ENCODE results near the gene CD55.

Gene CD55

DNA sequence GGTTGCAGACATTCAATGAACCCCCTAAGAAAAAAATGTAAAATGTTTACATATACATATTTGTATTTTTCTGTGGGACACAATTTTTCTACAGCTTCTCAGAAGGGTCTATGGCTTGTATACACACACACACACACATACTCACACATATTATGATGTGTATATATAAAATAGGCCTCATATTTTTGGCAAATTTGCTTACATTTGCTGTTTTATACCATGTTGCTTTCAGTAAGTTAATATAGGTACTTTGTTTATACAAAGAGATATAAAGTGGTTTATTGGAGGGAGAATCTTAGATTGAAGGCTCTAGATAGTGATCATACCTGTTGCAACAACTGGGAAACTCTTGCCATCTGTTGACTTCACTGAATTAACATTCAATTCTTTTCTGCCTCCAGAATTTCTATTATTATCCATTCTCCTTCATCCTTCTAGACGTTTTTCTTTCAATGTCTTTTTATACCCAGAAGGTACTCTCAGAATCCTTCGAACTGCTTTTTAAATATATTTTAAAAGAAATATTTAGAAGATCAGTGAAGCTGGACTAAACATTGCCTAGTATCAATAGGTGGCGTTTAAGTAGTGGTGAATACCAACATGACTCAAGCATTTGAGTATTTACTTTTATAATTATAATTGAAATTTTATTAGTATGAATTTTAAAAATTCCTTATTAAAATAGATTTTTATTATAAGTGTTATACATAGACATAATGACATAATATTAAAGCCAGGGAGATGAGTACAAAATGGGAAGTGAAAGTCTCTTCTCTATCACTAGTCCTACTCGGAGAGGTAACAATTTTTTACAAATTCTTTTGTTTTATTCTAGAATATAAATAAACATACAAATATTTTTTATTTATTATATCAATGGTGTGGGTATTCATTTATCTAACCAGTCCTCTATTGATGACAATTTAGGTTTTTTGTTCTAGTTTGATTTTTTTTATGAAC lies 10.2 kb downstream of the CD55 start:
- DNase-seq: no peak

DNA sequence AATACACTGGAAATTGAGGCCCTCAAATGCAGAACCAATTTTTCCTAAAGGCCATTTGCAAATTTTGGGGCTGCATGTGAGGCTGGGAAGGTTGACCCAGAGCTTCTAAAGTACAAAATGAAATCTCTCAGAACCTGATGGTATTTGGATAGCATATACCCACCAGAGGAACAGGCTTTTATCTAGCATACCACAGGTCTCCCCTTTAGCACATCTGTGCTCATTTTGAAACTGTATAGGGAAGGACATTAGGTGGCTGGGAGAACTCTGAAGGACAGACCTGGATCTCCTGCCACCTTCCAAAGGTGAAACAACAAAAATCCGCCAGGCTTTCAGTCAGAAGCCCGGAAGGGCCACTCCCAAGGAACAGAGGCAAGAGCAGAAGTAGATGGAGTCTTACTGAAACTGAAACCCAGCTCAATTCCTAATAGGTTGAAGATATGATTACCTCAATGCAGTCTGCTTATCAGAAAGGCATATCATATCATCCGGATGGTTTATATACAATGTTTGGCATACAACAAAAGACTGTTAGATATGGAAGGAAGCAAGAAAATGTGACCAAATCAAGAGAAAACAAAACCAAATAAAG lies 11.6 kb downstream of the CD55 start:
- DNase-seq: no peak

DNA sequence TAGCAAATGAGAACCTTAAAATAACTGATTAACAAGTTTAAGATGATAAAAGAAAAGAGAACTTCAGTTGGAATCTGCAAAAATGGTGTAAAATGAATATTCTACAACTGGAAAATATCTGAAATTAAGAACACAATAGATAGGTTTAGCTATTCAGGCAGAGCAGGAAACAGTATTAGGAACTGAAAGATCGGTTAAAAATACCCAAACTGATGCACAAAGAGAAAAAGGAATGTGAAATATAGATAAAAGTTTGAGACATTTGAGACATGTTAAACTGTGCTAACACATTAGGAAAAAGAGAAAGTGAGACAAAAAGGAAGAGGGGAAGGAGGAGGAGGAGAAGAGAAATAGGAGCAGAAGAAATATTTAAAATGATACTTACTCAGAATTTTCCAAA lies 12.1 kb downstream of the CD55 start:
- DNase-seq: no peak

DNA sequence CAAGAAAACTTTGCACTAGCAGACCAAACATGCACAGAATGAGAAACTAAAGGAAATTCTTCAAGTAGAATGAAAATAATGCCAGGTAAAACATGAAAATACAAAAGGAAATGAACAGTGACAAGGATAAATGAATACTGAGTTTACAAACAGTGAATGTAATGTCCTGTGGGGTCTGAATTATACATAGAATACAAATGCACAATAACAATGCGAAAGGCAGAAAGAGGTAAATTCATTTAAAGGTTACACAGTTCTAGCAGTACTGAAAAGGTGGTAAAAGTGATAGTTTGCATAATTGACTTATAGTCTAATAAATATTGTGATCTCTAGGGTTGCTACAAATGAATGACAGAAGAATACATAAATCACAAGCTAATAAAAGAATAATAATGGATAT lies 12.9 kb downstream of the CD55 start:
- DNase-seq: no peak

DNA sequence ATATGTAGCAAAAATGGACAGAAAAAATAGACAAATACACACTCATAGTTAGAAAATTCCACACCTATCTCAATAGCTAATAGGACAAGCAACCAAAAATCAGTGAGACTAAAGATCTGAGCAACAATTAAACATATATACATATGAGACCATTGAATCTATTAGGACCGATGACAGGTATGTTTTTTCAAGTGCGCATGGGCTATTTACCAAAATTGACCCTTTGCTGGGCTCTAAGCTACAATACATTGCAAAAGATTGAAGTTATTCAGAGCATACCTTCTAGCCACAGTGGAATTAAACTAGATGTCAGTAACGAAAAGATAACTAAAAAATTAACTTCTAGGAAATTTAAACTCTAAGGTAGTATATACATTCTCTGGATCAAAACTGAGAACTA lies 13.7 kb downstream of the CD55 start:
- no peak for DNase-seq

DNA sequence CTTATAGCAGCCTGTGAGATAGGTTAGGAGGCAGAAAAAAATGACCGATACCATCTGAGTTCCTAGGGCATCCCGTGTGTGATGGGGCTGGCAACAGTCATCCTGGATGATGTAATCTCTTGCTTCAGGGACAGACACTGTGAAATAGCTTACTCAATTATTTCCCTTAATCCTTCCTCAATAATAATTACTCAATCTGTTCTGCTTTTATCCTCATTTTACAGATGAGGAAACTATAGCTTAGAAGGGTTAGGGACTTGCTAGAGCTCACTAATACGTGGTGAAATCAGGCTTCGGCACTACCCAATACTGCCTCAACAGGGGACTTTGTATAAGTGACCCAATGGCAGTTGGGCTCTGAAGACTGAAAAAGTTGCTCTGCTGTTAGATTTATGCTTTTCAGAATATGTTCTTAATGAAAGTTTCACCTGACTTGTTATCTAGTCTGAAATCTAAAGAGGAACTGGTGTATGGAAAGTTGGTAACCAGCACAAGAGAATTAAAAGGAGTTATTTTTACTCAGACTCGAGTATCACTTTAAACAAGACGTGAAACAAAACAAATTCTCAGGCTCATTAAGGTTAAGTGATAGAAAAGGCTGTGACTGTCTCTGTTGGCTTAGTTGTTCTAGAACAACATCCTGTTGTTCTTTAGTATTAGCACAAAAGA lies 14.4 kb downstream of the CD55 start:
- DNase-seq: no peak

DNA sequence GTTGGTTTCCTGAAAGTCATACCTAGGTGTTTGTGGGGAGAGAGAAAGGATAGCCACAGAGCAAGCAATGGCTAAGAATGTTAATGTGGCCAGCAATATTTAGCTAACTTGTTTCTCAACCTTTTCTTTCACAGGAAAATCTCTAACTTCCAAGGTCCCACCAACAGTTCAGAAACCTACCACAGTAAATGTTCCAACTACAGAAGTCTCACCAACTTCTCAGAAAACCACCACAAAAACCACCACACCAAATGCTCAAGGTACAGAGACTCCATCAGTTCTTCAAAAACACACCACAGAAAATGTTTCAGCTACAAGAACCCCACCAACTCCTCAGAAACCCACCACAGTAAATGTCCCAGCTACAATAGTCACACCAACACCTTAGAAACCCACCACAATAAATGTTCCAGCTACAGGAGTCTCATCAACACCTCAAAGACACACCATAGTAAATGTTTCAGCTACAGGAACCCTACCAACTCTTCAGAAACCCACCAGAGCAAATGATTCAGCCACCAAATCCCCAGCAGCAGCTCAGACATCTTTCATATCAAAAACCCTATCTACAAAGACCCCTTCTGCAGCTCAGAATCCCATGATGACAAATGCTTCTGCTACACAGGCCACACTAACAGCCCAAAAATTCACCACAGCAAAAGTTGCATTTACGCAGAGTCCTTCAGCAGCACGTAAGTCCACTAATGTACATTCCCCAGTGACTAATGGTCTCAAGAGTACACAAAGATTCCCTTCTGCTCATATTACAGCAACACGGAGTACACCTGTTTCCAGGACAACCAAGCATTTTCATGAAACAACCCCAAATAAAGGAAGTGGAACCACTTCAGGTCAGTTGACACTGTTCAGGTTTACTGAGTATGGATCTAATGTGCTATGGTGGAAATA lies 15.3 kb downstream of the CD55 start:
- no peak for DNase-seq

DNA sequence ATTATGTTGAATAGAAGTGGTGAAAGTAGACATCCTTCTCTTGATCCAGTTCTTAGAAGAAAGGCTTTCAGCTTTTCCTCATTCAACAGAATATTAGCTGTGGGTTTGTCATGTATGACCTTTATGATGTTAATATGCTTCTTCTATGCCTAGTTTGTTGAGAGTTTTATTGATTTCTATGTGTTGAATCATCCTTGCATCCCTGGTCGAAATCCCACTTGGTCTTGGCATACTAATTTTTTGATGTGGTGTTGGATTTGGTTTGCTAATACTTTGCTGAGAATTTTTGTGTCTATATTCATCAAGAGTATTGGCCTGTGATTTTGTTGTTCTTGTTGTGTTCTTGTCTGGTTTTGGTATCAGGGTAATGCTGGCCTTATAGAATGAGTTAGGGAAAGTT lies 20.9 kb downstream of the CD55 start:
- no peak for DNase-seq

DNA sequence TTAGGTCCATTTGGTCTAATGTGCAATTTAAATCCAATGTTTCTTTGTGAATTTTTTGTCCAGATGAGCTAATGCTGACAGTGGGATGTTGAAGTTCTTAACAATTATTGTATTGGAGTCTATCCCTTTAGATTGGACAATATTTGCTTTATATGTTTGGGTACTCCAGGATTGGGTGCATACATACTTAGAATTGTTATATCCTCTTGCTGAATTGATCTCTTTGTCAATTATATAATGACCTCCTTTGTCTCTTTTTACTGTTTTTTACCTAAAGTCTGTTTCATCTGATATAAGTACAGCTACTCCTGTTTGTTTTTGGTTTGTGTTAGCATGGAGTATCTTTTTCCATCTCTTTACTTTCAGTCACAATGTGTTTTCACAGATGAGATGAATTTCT lies 22.2 kb downstream of the CD55 start:
- no peak for DNase-seq

DNA sequence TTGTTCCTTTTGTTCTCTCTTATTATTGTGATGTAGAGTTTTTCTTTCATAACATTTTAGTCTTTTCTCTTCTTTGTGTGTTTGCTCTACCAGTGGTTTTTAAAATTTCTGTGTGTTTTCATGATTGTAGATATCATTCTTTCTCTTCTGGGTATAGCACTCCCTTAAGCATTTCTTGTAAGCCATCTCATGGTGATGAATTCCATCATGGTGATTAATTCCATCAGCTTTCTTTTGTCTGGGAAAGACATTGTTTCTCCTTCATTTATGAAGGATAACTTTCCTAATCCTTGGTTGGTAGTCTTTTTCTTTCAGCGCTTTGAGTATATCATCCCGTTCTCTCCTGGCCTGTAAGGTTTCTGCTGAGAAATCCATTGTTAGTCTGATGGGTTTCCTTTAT lies 22.7 kb downstream of the CD55 start:
- DNase-seq: no peak

DNA sequence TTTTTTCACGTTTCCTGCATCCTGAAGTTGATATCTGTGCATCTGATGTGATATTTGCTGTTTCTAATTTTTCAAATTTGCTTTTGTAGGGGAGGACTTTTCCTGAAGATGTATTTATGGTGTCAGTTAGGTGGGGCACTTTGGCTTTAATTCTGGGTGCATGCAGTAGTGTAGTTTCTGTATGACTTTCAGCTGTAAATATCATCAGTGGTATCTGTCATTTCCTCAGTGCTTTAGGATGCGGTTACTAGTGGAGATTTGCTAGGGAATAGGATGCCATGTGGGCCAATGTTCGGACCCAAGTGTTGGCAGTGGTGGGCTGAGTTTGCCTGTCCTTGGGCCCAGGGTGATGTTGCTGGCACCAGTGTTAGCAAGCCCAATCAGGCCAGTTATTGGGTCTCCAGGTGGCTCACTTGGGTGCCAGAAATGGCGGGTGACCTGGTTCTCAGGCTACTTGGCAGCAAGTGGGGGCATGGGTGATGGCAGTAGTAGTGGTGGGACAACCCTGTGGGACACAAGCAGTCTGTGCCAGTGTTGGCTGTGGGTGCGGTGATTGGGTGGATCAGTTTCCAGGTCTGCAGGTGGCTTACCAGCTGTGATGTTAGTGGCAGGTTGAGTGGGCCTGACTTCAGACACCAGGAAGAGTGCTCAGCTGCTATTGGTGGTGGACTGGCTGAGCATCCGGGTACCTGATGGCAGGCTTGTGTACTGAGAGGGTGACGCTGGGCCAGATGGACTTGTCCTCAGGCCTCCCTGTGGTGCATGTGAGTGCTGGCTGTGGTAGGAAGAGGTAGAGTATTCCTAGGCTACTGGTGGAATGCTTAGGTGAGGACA lies 24.4 kb downstream of the CD55 start:
- DNase-seq: no peak

DNA sequence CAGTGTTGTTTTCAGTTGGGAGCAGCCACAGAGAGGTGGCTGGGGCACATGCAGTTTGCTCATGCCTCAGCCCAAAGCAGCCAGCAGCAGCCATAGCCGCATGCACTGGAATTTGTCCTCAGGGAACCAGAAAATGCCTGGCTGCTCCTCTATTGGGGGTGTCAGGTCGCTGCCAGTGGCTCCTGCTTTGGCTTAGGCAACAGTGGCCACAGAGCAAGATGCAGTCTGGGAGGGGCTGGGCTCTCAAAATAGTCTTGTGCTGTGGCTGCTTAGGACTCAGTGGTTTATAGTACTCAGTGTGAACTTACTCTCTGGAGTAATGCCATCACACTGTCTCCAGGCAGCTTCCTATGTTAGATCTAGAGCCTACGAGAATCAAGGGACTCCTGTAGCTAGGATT lies 25.0 kb downstream of the CD55 start:
- DNase-seq: no peak

DNA sequence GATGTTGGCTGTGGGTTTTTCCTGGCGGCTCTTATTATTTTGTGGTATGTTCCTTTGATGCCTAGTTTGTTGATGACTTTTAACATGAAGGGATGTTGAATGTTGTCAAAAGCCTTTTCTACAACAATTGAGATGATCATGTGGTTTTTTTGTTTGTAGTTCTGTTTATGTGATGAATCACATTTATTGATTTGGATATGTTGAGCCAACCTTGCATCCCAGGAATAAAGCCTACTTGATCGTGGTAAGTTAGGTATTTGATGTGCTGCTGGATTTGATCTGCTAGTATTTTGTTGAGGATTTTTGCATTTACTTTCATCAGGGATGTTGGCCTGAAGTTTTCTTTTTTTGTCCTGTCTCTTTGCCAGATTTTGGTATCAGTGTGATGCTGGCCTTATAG lies 28.5 kb downstream of the CD55 start:
- no peak for DNase-seq

DNA sequence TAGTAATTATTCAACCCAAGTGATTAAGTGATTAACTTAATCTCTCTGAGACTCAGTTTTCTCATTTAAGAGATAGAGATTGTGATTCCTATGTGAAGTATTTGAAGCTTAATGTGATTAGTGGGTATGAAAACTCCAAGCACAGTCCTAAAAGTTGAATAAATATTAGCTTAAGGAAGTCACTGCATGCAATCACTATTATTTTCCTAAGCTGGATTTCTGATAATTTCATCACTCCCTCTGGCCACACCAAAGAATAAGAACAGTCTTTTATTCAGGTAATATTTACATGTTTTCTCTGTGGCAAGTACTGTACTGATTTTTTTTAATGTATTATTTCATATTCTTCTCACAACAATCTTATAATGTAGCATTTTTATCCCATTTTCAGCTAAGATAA lies 31.1 kb downstream of the CD55 start:
- DNase-seq: no peak

DNA sequence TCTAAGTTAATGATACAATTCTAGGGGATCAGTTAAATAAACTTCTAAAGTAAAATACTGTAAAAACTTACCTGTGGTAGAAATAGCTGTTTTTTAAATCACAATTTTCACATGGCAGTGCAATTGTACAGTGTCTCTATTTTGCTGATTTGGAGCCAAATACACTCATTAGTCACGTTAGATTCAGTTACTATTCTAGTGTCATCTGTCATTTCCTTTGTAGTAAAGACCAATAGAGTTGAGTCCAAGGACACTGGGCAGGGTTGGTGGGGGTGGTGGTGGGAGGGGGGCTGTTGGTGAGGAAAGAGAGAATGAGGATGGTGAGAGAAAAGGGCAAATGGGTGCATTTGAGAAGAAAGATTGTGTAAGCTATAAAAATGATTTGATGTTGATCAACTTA lies 33.6 kb downstream of the CD55 start:
- DNase-seq: no peak

DNA sequence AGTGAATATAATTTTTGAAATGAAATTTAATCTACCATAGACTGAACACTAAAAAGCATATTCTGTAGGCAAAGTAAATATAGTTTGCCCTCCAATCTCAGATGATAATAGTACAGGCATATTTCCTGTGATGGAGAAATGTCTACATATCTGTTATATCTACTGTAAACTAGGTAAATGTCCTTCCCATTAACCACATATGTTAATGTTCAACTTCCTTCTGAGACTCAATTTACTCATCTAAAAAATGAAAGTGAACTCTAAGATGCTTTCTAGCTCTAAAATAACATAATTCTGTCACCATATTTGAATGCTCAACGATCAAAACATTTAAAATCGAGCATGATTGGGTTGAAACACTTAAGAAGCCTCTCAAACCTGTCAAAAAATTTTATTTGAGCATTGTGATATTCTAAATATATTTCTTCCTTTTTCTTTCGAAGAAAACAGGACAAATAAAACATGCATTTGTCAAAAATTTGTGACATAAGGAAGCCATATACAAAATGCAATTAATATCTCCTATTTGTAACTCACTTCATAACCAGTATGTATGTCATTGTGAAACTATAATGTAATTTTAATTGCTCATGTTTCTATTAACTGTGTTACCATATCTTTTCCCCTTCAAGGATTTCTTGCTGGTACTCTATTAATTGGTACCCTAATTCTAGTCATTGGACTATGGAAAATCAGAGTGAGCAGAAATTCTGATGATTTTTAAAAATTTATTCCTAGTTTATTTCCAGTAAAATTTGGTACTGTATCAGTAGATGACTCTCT lies 34.2 kb downstream of the CD55 start:
- DNase-seq: no peak

DNA sequence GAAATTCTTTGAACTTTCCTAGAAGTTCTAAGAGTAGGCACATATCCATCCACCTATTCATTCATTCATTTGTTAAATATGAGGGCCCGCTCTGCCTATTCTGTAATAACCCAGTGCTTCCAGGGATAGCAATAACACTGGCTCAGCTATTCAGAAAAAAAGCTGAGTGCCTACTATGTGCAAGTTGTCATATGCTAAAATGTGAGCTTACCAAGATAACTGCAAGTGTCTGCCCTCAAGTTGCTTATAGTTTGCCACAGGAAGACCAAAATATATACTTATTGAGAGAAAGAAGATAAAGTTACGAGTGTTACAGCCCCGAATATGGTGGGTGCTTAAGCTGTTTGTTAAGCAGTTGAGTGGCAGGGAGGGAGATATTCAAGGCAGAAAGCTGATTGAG lies 39.6 kb downstream of the CD55 start:
- no peak for DNase-seq

DNA sequence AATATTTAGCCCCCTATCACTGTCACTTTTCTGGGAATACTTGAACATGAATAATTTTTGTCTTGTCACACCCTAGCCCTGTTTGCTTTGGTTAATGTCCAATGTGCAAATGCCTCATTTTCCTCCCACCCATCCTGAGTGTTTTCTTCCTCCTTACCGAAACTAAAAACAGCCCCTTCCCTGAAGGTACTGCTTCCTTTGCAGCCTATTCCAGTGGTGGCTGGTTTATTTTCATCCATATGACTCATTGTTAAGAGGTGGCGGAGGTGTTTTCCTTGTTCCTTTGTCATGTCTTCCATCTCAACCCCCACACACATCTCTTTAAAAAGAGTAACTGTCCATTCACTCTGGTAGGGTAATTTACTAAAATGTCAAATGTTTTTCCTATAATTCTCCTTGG lies 40.4 kb downstream of the CD55 start:
- DNase-seq: no peak

DNA sequence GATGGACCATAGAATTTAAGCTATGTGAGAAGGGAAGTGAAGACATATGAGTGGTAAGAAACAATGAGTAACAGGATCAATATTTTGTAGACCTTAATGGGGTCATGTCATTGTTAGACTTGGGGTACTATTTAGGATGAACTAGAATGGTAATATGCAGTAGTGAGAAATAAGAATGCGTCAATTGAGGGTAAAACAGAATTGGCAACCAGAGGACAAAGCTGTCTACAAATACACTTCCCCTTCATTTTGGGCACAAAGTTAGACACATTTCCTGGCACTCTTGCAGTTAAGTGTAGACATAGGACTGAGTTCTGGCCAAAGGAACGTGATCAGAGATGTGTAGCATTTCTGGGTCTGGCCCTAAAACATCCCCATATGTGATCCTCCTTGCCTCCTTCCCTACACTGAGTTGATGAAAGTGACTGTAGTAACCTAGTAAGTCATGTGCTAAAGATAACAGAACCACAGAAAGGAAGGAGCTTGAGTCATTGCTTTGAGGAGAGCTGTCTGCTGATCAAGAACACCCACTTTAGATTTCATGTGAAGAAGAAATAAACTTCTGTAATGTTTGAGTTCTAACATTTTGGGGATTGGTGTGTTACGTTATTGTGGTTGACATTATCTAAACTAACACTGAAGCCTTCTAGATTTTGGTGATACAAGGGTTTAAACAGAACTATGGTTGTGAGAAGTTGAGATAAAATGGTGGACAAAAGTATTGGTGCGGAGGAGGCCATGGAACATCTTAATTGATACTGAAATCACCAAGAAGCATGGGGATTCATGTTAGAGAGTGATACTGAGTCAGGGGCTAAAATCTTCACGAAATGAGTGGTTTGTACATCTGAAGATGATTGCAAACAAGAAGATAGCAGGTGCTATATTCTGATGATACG lies 41.7 kb downstream of the CD55 start:
- no peak for DNase-seq

DNA sequence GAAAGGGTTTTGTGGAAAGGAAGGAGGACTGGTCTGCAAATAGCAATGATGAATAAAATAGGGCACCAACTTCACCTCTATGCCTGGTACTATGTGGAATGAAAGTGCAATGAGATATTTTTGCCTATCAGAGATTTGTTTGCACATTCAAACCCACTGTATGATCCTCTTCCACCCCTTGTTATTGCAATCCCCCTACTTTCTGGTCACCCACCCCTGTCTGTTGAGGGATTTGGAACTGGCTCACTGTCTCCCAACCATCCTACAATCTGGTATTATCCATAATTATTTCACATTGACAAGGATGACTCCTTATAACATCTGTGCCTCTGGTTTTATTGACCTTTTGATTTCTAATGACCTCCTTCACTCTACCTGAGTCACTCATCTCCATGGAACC lies 42.4 kb downstream of the CD55 start:
- no peak for DNase-seq

All from effector CD8-positive, alpha-beta T cell (primary cell).